NCI-H446 (cell line): ENCODE measurements around the gene LCAT.

ENCODE experiments used
- DNase-seq, 2 experiments: peaks; one replicate each; lab custom pipeline; 2025; lab: John Stamatoyannopoulos, UW

The LCAT gene

GRCh38 chr16:67909056-67909742, 34.7 kb downstream of the LCAT start:
- DNase-seq: no peak

GRCh38 chr16:67907397-67908180, 36.3 kb downstream of the LCAT start:
- DNase-seq: no peak

GRCh38 chr16:67902831-67903230, 41.1 kb downstream of the LCAT start:
- DNase-seq: no peak

GRCh38 chr16:67901734-67902133, 42.2 kb downstream of the LCAT start:
- no peak for DNase-seq

- DNase-seq: no peak
Observed at GRCh38 chr16:67897231-67897630, 46.7 kb downstream of the LCAT start.

GRCh38 chr16:67893743-67894399, 50.0 kb downstream of the LCAT start:
- no peak for DNase-seq

GRCh38 chr16:67892899-67893742, 50.8 kb downstream of the LCAT start, which contains the start of gene PSKH1:
TSS of gene PSKH1 (plus strand) at chr16:67893254. CDS start at chr16:67908750, 15,496 bp downstream.
- DNase-seq: peak; percentile 81 to 92

GRCh38 chr16:67892375-67892774, 51.5 kb downstream of the LCAT start:
- no peak for DNase-seq
